Skin epidermis (tissue), 12 donors: ENCODE data around the gene SIK3.
"Not testable (repeated sequence)": the region's sequence is repeated elsewhere in the genome, so short reads cannot be mapped to it uniquely, and the experiment has no call there.

Experiments used
- H3K27ac ChIP-seq, 21 experiments: fragments of 200-600 bp; sonication (generic) in 11 of 21; one replicate each; pipeline ENCODE4 v1.5.0; 2020; ENCODE audit warnings: mild to moderate bottlenecking in 3 of 21, inconsistent platforms in 2 of 21, moderate library complexity in 2 of 21
- H3K4me3 ChIP-seq, 7 experiments: fragments of 200-600 bp; sonication (generic) in 2 of 7; one replicate each; pipeline ENCODE4 v1.5.0; 2020; ENCODE audit warnings: inconsistent platforms in 2 of 7, mild to moderate bottlenecking in 2 of 7, moderate library complexity in 1 of 7

The SIK3 gene

GRCh38 chr11:117112939-117113338 is 14.7 kb upstream of the SIK3 start:
- not testable (repeated sequence) for H3K4me3 ChIP-seq, H3K27ac ChIP-seq

DNA sequence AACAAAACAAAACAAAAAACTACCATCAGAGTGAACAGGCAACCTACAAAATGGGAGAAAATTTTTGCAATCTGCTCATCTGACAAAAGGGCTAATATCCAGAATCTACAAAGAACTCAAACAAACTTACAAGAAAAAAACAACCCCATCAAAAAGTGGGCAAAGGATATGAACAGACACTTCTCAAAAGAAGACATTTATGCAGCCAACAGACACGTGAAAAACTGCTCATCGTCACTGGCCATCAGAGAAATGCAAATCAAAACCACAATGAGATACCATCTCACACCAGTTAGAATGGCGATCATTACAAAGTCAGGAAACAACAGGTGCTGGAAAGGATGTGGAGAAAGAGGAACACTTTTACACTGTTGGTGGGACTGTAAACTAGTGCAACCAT is 14.3 kb upstream of the SIK3 start:
- H3K27ac ChIP-seq, H3K4me3 ChIP-seq: not testable (repeated sequence)

DNA sequence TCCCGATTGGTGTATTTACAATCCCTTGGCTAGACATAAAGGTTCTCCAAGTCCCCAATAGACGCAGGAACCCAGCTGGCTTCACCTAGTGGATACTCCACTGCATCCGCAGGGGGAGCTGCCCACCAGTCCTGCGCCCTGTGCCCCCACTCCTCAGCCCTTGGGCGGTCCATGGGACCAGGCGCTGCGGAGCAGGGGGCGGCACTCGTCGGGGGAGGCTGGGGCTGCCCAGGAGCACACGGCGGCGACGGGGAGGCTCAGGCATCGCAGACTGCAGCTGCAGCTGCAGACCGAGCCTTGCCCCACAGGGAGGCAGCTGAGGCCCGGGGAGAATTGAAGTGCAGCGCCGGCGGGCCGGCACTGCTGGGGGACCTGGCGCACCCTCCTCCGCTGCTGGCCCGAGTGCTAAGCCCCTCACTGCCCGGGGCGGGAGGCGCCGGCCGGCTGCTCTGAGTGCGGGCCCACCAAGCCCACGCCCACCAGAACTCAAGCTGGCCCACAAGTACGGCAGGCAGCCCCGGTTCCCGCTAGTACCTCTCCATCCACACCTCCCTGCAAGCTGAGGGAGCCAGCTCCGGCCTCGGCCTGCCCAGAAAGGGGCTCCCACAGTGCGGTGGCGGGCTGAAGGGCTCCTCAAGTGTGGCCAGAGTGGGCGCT is 12.2 kb upstream of the SIK3 start:
- H3K27ac ChIP-seq: no peak overlapping the region
- no peak overlapping the region for H3K4me3 ChIP-seq

GRCh38 chr11:117107701-117108590 is 9.7 kb upstream of the SIK3 start:
- H3K27ac ChIP-seq: no peak overlapping the region
- H3K4me3 ChIP-seq: no peak overlapping the region

DNA sequence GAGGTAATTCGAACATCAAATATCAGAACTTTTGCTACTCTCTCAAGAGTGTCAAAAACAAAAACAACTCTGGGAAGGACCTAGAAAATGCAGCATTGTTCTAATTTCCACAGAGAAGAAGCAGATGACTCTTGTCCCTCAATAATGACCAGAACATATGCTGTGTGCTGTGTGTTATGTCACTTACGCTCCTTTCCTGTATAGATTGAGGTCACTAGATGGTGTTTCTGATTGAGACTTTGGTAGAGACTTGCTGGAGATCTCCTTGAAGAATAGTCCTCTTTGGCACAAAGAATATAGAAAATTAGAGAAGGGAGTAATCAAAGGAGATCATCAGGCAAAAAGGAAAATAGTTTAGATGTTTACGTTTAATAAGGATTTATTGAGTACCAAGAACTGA is 2.3 kb upstream of the SIK3 start:
- no peak overlapping the region for H3K4me3 ChIP-seq
- no peak overlapping the region for H3K27ac ChIP-seq

- Histone ChIP-seq H3K4me3 (no peak overlapping the region), H3K27ac (peak overlapping the region in 12 of 21 experiments; percentile 94 to 100 (median 98))
Observed at GRCh38 chr11:117099696-117100095, 1.5 kb upstream of the SIK3 start.

GRCh38 chr11:117097389-117098268 is 599 bp downstream of the SIK3 start:
- peak overlapping the region; percentile 58 to 93 (median 83) for H3K4me3 ChIP-seq
- H3K27ac ChIP-seq: peak overlapping the region; percentile 87 to 100 (median 97)

- Histone ChIP-seq H3K27ac (peak overlapping the region; percentile 87 to 100 (median 97)), H3K4me3 (peak overlapping the region; percentile 58 to 93 (median 83))
Observed at GRCh38 chr11:117097014-117097388, 1.2 kb downstream of the SIK3 start.

DNA sequence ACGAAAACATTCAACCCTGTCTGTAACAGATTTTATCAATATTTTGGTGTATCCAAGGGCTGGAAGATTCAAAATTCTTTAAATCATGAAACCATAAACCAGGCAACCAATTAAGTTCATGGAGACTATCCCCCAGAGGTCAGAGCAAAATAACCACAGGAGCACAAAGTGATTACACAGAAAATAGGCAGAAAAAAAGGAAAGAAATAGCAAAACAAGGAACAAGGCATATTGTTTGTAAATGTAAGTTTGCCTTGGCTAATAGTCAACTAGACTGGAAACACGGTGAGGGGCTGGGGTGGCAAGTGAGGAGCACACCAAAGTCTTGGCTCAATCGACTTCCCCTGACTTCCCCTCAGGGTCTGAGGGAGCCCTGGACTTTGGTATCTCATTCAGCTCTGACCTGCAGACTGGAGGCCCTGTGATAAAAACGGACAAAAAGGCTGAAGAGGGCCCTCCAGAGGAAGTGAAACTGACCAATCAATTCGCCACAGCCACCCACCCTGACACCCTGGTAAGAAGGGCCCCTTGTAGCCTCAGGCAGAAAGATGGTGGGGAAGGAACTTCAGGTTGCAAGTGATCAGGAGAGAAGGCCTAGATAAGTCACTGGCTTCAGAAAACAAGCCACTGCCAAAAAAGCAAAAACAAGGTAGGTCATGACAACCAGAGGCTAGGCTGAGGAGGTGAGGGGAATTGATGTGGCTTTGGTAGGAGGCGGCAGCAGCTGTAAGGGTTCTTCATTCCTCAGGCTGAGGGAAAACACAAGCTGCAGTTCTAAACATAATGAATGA is 1.8 kb downstream of the SIK3 start:
- Histone ChIP-seq H3K27ac (peak overlapping the region in 20 of 21 experiments; percentile 0 to 100 (median 97)), H3K4me3 (peak overlapping the region; percentile 3 to 93 (median 83))

DNA sequence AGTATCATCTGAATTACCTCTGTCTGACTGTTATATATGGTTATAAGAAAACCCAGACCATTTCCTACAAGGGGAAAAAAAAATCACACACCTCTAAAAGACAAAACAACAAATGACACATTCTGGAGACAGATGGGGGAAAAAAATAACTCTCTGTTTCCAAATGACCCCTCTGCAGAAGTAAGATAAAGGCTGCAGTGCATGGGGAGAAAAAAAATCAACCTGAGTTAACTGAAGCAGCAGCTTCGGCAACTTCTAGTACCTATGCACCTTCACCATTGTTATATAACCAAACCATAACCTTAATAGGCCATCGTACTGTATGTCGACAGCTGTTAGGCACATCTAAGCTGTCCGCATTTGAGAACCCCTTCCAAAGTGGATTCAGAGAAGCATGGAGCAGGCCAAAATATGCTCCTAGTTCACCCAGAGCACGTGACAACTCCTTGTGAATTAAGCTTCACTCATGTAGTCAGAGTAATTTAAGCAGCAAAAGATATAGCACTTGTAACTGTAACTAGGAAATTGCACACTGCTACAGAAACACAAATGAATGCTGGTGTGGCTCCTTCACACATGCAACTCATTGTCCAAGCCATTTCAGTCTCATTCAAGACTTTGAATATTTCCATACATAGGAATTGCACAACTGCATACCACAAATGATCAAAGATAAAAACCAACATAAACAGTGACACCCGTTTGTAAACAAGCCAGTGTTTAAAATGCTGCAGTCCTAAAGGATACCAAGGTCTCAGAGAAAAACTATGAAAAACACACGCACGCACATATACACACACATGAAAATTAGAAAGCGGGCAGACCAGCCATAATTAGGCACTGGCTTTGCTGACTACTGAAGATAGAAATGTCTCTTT is 2.7 kb downstream of the SIK3 start:
- peak overlapping the region in 3 of 7 experiments; percentile 1 to 93 (median 76) for H3K4me3 ChIP-seq
- H3K27ac ChIP-seq: peak overlapping the region in 18 of 21 experiments; percentile 88 to 100 (median 97)

- Histone ChIP-seq H3K27ac (peak overlapping the region in 7 of 21 experiments; percentile 3 to 99 (median 96)), H3K4me3 (no peak overlapping the region)
Observed at GRCh38 chr11:117094776-117095175, 3.5 kb downstream of the SIK3 start.

DNA sequence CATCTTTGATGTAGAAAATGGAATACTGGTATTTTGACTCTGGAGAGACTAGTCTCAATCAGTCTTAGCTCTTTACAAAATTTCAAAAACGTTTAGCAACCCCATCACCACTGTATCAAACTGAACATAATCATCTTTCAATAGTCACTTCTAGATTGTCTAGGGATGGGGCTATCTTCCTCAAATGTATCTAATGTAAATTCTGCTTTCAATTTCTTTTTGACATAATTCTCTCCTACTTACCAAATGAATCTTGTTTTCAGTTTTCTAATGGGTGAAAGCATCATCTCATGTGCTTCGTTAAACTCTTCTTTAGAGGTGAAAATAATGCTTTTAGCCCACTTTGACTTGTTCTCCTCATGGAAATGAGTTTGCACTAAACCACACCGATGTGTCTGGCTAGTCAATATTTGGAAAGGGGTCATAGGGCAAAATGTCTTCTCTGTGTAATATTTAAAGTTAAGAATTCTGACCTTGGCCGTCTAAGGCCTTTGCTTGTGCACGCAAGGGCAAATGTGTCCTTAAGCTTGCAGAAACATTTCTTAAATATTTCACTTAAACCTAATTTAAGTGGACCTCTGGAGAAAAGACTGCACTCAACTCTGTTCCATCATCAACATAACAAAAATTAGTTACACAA is 5.2 kb downstream of the SIK3 start:
- no peak overlapping the region for H3K4me3 ChIP-seq
- peak overlapping the region in 4 of 21 experiments; percentile 8 to 48 (median 34) for H3K27ac ChIP-seq

DNA sequence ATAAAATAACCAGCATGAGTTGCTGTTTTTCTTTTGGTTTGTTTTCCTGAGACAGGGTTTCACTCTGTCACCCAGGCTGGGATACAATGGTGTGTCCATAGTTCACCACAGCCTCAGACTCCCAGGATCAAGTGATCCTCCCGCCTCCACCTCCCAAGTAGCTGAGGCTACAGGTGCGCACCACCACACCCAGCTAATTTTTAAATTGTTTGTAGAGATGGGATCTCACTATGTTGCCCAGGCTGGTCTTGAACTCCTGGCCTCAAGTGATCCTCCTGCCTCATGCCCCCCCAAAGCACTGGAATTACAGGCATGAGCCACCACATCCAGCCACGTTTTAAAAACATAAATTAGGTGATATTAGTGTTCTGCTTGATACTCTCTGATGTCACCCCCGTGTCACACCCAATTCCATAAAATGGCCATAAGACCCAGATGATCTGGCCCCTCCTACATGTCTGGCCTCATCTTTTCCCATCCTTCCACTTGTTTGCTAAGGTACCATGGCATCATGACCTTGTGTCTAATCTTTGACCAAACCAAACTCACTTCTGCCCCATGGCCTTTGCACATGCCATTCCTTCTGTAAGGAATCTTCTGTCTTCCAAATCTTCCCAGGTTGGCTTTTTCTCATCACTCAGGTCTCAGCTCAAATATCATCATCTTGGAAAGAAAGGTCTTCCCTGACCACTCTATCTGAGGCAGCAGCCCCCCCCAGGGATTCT is 6.3 kb downstream of the SIK3 start:
- peak overlapping the region in 3 of 21 experiments; percentile 8 to 40 (median 9) for H3K27ac ChIP-seq
- H3K4me3 ChIP-seq: no peak overlapping the region

DNA sequence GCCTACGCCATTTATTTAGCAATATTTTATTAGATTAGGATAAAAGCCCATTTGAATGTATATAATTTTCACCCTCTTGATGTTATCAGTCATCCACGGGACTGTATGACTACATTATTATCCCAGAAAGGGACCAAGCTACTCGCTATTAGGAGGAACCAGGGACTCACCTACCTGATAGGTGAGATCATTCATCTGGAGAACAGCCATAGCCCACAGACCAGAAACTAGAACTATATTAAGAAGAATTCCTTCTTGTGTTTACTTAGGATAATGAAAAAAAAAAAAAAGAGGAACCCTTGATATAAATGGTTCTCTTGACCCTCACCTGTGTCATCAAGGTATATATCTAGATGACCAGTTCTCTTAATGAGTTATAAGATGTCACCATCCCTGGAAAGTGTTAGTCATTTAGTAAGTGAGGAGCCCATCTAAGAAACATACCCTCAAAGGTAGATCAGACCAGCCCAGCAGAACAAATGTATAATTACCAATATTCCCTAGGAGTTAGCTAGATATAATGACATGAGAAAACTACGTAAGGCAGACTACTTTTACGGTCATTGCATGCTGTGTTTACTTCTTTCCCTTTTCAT is 8.0 kb downstream of the SIK3 start:
- peak overlapping the region in 3 of 21 experiments; percentile 8 to 63 (median 60) for H3K27ac ChIP-seq

DNA sequence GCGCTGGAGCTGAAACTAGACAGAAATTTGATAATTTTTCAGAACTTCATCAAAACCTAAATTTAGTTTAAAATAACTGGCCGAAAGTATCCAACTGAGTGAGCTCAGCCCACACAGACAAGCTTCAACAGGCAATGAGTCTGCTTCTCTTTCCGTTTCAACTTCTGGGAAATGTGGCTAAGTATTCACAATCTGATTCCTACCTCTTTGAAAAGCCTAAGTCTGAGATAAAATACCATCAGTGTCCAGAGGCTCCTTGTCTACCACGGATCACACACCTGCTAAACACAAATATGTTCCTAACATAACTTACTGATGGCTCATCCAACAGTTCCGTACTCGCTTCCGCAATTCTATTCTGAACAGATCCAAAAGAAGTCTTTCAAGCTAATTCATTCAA is 8.5 kb downstream of the SIK3 start:
- Histone ChIP-seq H3K27ac (peak overlapping the region in 4 of 21 experiments; percentile 8 to 63 (median 38)), H3K4me3 (no peak overlapping the region)

More for the DNA sequence above, 8.0 kb downstream of the SIK3 start:
- no peak overlapping the region for H3K4me3 ChIP-seq

DNA sequence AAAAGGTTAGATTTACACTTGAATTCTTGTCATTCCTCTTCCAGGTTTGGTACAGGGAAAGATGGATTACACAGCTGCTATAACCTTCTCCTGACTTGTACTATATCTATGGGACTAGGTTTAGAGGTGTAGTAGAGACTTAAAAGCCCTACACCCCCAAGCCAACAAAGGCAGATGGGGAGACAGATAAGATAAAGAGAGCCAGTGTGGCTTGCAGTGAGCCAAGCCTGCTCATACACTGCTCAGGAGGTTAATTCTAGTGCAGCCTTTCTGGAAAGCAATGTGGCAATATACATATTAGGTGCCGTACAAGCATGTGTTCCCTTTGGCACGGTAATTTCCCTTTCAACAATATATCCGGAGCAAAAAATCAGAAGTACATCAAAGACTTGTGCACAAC is 10.8 kb downstream of the SIK3 start:
- H3K27ac ChIP-seq: no peak overlapping the region
- H3K4me3 ChIP-seq: no peak overlapping the region

- no peak overlapping the region for H3K4me3 ChIP-seq
Observed at GRCh38 chr11:117084992-117085391, 13.2 kb downstream of the SIK3 start.

More at GRCh38 chr11:117084992-117085391, 13.2 kb downstream of the SIK3 start:
- H3K27ac ChIP-seq: peak overlapping the region in 1 of 21 experiments; percentile 41
